HFFc6 (cell line): ENCODE results near the gene MVB12B. TPM values are rescaled to one million over a fixed set of nuclear protein-coding genes. Genes with fewer than 3 reads are reported as not detected.

Experiments used
- DNase-seq: peaks from one replicate; pipeline ENCODE4 v3.0.0-alpha.2; 2018
- H3K27ac Mint-ChIP-seq: 2 replicates; pipeline ENCODE4 v1.8.0; 2020; ENCODE audit warnings: mild to moderate bottlenecking, mixed read lengths
- H3K27me3 Mint-ChIP-seq: 2 replicates; pipeline ENCODE4 v1.8.0; 2021; ENCODE audit warnings: mild to moderate bottlenecking, moderate library complexity, mixed read lengths; ENCODE audit not compliant: insufficient read depth
- H3K36me3 Mint-ChIP-seq: 2 replicates; pipeline ENCODE4 v1.8.0; 2021; ENCODE audit warnings: low read depth, mixed read lengths
- H3K4me1 Mint-ChIP-seq: 2 replicates; pipeline ENCODE4 v1.8.0; 2020; ENCODE audit warnings: low read depth, mixed read lengths
- H3K4me3 Mint-ChIP-seq: 2 replicates; pipeline ENCODE4 v1.8.0; 2020; ENCODE audit warnings: mild to moderate bottlenecking, moderate library complexity, mixed read lengths
- H3K9me3 Mint-ChIP-seq: 2 replicates; pipeline ENCODE4 v1.8.0; 2020; ENCODE audit warnings: mild to moderate bottlenecking, mixed read lengths
- total RNA-seq, 6 experiments: library from RNA; stranded (reverse); fragmentation: NEBNext Ultra II Directional; extraction: Animal tissue kit (Norgen Biotek cat#: 25700); gene quantifications; 2 replicates in 1 of 6; 3 replicates in 5 of 6; pipeline ENCODE4 v1.2.3, GENCODE V29; 2021
- TF ChIP-seq, protein P1 (sequence below): fragments of 200-600 bp; sonication (generic); IDR thresholded peaks from 2 replicates; pipeline ENCODE4 v1.5.0; 2021; ENCODE audit warnings: antibody characterized with exemption, mild to moderate bottlenecking

The MVB12B gene
- total RNA-seq, 6 experiments from 2014 or later, result 4.4 to 8.3 (median 6.7) TPM

DNA sequence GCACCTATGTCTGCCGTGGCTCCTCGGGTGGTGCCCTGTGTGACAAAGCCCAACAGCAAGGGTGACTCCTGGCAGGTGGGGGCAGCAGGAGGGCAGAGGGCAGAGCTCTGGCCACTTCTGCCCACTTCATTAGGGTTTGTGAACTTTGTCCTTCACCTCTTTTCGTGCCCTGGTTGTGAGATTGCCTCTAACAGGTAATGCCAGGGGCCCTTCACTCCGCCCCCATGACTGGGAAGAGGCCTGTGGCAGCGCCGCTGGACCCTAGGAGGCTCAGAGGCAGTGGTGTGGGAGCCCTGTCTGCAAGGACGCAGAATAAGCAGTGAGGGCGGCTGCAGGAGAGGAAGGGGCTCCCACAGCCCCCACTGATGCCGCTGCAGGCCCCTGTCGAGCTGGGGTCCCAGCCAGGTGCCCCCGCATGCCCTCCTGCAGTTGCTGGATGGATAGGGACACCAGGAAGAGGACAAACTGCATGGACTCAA, 178.4 kb downstream of the MVB12B start:
- no peaks in the 10 kb centered on the region for H3K9me3 Mint-ChIP-seq
- no peak overlapping the region for H3K4me3 Mint-ChIP-seq
- TF ChIP-seq, protein P1, sequence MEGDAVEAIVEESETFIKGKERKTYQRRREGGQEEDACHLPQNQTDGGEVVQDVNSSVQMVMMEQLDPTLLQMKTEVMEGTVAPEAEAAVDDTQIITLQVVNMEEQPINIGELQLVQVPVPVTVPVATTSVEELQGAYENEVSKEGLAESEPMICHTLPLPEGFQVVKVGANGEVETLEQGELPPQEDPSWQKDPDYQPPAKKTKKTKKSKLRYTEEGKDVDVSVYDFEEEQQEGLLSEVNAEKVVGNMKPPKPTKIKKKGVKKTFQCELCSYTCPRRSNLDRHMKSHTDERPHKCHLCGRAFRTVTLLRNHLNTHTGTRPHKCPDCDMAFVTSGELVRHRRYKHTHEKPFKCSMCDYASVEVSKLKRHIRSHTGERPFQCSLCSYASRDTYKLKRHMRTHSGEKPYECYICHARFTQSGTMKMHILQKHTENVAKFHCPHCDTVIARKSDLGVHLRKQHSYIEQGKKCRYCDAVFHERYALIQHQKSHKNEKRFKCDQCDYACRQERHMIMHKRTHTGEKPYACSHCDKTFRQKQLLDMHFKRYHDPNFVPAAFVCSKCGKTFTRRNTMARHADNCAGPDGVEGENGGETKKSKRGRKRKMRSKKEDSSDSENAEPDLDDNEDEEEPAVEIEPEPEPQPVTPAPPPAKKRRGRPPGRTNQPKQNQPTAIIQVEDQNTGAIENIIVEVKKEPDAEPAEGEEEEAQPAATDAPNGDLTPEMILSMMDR, result no peak
- no peak overlapping the region for H3K27ac Mint-ChIP-seq
- no peaks in the 10 kb centered on the region for H3K36me3 Mint-ChIP-seq
- H3K4me1 Mint-ChIP-seq, result no peaks in the 10 kb centered on the region
- DNase-seq, result no peak
- peaks cover 21% of the 10 kb centered on the region for H3K27me3 Mint-ChIP-seq

DNA sequence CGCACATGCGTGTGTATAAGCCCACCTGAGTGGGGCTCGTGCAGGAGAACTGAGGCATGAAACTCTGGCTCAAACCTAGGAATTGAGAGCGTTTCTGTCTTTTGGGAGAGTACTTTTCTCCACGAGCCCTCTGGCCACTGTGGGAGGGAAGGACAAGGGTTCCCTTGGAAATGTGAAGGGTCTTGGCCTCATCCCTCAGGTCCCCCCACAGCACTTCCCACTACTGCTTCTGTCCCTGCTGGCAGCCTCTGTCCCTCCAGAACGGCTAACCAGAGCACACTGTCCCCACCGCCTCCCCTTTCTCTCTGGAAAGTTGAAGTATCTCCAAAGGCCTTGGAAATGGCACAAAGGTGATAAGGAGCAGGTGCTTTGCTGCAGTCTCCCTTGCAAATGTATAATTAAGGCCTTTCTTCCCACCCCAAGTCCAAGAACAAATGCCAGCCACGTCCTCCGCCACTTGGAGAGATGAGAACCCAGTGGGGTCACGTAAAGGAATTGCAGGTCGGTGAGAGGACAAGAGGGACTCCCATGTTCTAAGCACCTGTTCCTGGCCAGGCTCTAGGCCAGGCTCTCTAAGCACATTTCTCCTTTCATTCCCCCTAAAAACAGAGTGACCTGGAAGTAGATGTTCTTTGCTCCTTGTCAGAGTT, 179.2 kb downstream of the MVB12B start:
- Mint-ChIP-seq H3K4me3 (no peak overlapping the region), H3K36me3 (no peaks in the 10 kb centered on the region), H3K9me3 (no peaks in the 10 kb centered on the region), H3K27me3 (peaks cover 19% of the 10 kb centered on the region), H3K27ac (no peak overlapping the region), H3K4me1 (no peaks in the 10 kb centered on the region)
- no peak for DNase-seq
- TF ChIP-seq, protein P1, result no peak

DNA sequence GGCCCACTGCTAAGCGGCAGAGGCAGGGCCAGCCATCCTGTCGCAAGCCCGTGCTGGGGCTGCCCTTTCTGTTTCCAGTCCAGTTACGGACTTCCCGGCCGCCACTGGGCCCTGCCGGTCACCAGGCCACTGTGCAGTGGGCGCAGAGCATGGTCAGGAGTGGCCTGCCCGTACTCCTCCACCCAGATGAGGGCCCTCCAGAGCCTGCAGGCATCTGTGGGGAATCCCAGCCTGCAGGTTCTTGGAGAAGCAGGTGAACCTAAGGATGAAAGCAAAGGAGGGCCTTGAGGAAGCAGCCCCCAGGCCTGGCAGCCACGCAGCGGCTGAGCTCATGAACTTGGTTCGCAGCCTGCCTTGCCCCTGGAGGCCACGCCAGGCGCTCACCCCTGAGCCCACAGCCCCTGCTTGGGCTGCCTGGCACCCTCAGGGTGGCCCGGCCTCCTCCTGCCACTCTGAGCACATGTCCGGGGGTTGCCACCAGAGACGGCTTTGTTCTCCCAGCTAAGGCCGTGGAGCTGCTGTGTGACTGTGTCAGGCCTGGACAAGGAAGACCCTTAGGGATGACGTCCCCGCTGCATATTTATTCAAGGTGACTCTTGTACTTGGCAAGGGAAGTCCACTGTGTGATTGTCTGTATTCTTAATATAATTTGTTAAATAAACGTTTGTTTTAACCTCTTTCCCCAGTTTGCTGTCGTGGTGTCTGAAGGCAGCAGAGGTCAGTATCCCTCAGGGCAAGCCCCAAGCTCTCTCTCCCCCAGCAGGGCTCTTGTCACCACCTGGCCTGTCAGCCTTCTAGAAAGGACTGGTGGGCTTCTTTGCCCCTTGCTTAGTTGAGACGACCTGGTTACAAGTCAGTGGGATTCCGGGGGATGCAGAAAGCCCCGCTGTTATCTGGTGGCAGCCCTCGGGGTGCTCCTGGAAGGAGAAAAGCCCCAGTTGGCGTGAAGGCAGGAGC, 180.0 kb downstream of the MVB12B start:
- H3K27ac Mint-ChIP-seq, result no peak overlapping the region
- no peak for DNase-seq
- H3K27me3 Mint-ChIP-seq, result peaks cover 23% of the 10 kb centered on the region
- no peak overlapping the region for H3K4me3 Mint-ChIP-seq
- no peaks in the 10 kb centered on the region for H3K9me3 Mint-ChIP-seq
- no peaks in the 10 kb centered on the region for H3K4me1 Mint-ChIP-seq
- no peaks in the 10 kb centered on the region for H3K36me3 Mint-ChIP-seq
- TF ChIP-seq, protein P1, result no peak

DNA sequence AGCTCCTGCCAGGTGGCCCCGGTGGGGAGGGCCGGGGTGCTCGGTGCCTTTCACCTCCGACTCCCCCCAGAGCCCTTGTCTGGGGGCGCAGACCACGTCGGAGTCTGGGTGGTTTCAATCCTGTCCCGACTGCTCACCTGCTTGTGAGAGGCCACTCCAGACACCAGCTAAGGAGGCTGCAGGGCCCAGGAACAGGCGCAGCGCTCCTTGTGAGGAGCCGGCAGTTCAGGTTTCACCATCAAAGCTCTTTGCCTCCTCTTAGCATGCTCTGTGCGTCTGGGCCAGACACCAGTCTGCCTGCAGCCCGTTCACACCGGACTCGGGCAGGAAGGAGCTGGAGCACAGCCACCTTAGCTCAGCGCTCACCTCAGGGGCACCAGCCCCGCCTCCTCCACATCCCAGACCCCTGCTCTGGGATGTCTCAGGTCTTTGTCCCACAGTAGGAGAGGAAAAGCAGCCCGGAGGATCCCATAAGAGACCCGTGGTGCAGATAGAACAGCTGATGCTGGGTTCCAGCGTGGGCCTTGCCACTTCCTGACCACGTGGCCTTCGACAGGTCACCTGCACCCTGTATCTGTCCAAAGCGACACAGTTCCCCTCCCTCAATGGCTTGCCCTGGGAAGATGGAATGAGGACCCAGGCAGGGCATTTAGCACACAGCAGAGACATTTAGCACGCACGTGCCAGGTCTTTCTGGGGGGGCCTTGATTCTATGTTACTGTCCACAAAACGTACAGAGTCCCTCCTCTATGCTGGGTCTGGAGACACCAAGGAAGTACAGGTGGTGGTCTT, 180.9 kb downstream of the MVB12B start:
- TF ChIP-seq, protein P1, result no peak
- Mint-ChIP-seq H3K4me1 (no peaks in the 10 kb centered on the region), H3K4me3 (no peak overlapping the region), H3K36me3 (no peaks in the 10 kb centered on the region), H3K27me3 (peaks cover 29% of the 10 kb centered on the region), H3K9me3 (no peaks in the 10 kb centered on the region), H3K27ac (no peak overlapping the region)
- no peak for DNase-seq

DNA sequence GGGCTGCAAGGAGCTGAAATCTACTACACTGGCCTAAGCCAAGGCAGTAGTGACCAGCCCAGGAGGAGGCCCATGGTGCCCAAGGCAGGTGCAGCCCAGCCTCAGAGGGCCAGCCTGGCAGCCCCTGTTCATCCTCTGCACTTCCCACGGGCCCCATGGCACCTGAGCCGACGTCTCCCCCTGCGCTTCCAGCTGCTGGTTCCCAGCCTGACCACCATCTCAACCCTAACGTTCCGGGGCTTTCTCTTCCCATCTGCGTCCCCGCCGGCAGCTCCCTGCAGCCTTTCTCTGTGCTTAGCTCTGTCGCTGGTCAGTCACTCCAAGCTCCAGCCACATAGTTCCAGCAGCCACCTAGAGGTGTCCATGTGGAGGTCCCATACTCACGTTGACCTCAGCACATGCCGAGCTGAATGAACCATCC, 181.6 kb downstream of the MVB12B start:
- Mint-ChIP-seq H3K4me3 (no peak overlapping the region), H3K27me3 (peaks cover 31% of the 10 kb centered on the region), H3K27ac (no peak overlapping the region), H3K4me1 (no peaks in the 10 kb centered on the region), H3K9me3 (no peaks in the 10 kb centered on the region), H3K36me3 (no peaks in the 10 kb centered on the region)
- TF ChIP-seq, protein P1, result no peak
- DNase-seq, result no peak
